PC-3 (cell line): ENCODE measurements around the gene ID4.

Experiments
- CTCF ChIP-seq: fragments of 300-600 bp; sonication (generic); conservative IDR thresholded peaks from 2 replicates; pipeline ENCODE4 v1.5.1; 2017; ENCODE audit warnings: antibody characterized with exemption, low read depth, mild to moderate bottlenecking, low read length
- EZH2phosphoT487 ChIP-seq: fragments of 300-600 bp; sonication (generic); IDR thresholded peaks from 2 replicates; pipeline ENCODE4 v1.6.1; 2018; ENCODE audit warnings: mild to moderate bottlenecking, antibody characterized with exemption, low read length, borderline replicate concordance

- TF ChIP-seq CTCF (no peak), EZH2phosphoT487 (no peak)
Measured at GRCh38 chr6:19789100-19789803, 47.9 kb upstream of the ID4 start.
